CD14-positive monocyte (primary cell): ENCODE data around the gene GPRIN1. TPM values are rescaled to one million over a fixed set of nuclear protein-coding genes. Genes with fewer than 3 reads are reported as not detected.

Experiments
- DNase-seq, 3 donors: peaks; one replicate each; pipeline ENCODE4 v3.0.0-alpha.2; 2011 to 2022
- H2AFZ ChIP-seq: 2 replicates; pipeline ENCODE4 v1.6.0; 2012; ENCODE audit warnings: mild to moderate bottlenecking, low read depth, low read length, inconsistent platforms; ENCODE audit not compliant: insufficient read depth, poor library complexity, severe bottlenecking
- H3K27ac ChIP-seq, 2 donors: 1 replicate in 1 of 2; 2 replicates in 1 of 2; pipeline ENCODE4 v1.5.1; 2012 to 2013; ENCODE audit warnings: low read length in 2 of 2, control low read depth in 1 of 2, inconsistent platforms in 1 of 2, low read depth in 1 of 2, mild to moderate bottlenecking in 1 of 2
- H3K27me3 ChIP-seq, 2 donors: one replicate each; pipeline versions ENCODE4 v1.6.0 to v1.6.1; 2011 to 2013; ENCODE audit warnings: low read length in 2 of 2; ENCODE audit not compliant: control insufficient read depth in 2 of 2, insufficient read depth in 2 of 2
- H3K36me3 ChIP-seq, 2 donors: replicated peaks in 1 of 2; 1 replicate in 1 of 2; 2 replicates in 1 of 2; pipeline versions ENCODE4 v1.5.1 to v1.6.1; 2012 to 2013; ENCODE audit warnings: low read length in 2 of 2, control low read depth in 1 of 2, inconsistent platforms in 1 of 2, mild to moderate bottlenecking in 1 of 2; ENCODE audit not compliant: insufficient read depth in 2 of 2, control insufficient read depth in 1 of 2
- H3K4me1 ChIP-seq, 2 donors: 1 replicate in 1 of 2; 2 replicates in 1 of 2; pipeline versions ENCODE4 v1.5.1 to v1.6.1; 2012 to 2013; ENCODE audit warnings: low read length in 2 of 2, control low read depth in 1 of 2, inconsistent platforms in 1 of 2, mild to moderate bottlenecking in 1 of 2, moderate library complexity in 1 of 2; ENCODE audit not compliant: insufficient read depth in 2 of 2, control insufficient read depth in 1 of 2
- H3K4me2 ChIP-seq: replicated peaks from 2 replicates; pipeline ENCODE3; 2012; ENCODE audit warnings: low read length, moderate library complexity, mild to moderate bottlenecking; ENCODE audit not compliant: poor library complexity, severe bottlenecking; ENCODE audit errors: extremely low read depth
- H3K4me3 ChIP-seq, 3 experiments: fragments of 200-600 bp in 1 of 3; sonication (generic) in 1 of 3; replicated peaks in 1 of 3; 1 replicate in 2 of 3; 2 replicates in 1 of 3; pipeline ENCODE4 v1.5.1; 2011 to 2013; ENCODE audit warnings: low read length in 3 of 3, mild to moderate bottlenecking in 3 of 3, control low read depth in 2 of 3, low read depth in 2 of 3, inconsistent platforms in 1 of 3, moderate library complexity in 1 of 3
- H3K79me2 ChIP-seq: 2 replicates; pipeline ENCODE4 v1.6.0; 2012; ENCODE audit warnings: mild to moderate bottlenecking, control low read depth, inconsistent platforms, low read length, moderate library complexity; ENCODE audit not compliant: insufficient read depth
- H3K9ac ChIP-seq: 2 replicates; pipeline ENCODE4 v1.6.0; 2017; ENCODE audit warnings: low read length, mild to moderate bottlenecking; ENCODE audit not compliant: insufficient read depth, poor library complexity, severe bottlenecking
- H3K9me3 ChIP-seq, 2 donors: replicated peaks in 1 of 2; 1 replicate in 1 of 2; 2 replicates in 1 of 2; pipeline versions ENCODE4 v1.5.1 to v1.6.1; 2012 to 2013; ENCODE audit warnings: low read length in 2 of 2, control low read depth in 1 of 2; ENCODE audit not compliant: control insufficient read depth in 1 of 2, insufficient read depth in 1 of 2
- H4K20me1 ChIP-seq: 2 replicates; pipeline ENCODE4 v1.6.0; 2012; ENCODE audit warnings: mild to moderate bottlenecking, low read length, control low read depth, moderate library complexity; ENCODE audit not compliant: insufficient read depth
- H3K27ac Mint-ChIP-seq, 7 donors: one replicate each; pipeline ENCODE4 v1.8.0; 2020; ENCODE audit warnings: mild to moderate bottlenecking in 7 of 7, mixed read lengths in 7 of 7, moderate library complexity in 6 of 7, inconsistent platforms in 2 of 7
- H3K27me3 Mint-ChIP-seq, 3 donors: one replicate each; pipeline ENCODE4 v1.8.0; 2021 to 2022; ENCODE audit warnings: low read depth in 3 of 3, mild to moderate bottlenecking in 3 of 3, mixed read lengths in 3 of 3, moderate library complexity in 3 of 3, inconsistent platforms in 1 of 3
- H3K36me3 Mint-ChIP-seq, 2 donors: one replicate each; pipeline ENCODE4 v1.8.0; 2020; ENCODE audit warnings: mixed read lengths in 2 of 2, inconsistent platforms in 1 of 2, mild to moderate bottlenecking in 1 of 2
- H3K4me1 Mint-ChIP-seq: one replicate; pipeline ENCODE4 v1.8.0; 2020; ENCODE audit warnings: mild to moderate bottlenecking, mixed read lengths
- H3K4me3 Mint-ChIP-seq, 2 donors: one replicate each; pipeline ENCODE4 v1.8.0; 2020; ENCODE audit warnings: mild to moderate bottlenecking in 2 of 2, mixed read lengths in 2 of 2, moderate library complexity in 1 of 2
- H3K9me3 Mint-ChIP-seq, 7 donors: one replicate each; pipeline ENCODE4 v1.8.0; 2020 to 2022; ENCODE audit warnings: mixed read lengths in 7 of 7, mild to moderate bottlenecking in 6 of 7, moderate library complexity in 6 of 7, inconsistent platforms in 2 of 7
- WGBS: methylation state at CpG from one replicate; pipeline ENCODE4 v1.1.5; 2013; ENCODE audit warnings: missing lambda C conversion rate; ENCODE audit not compliant: insufficient coverage; 5-methylcytosine and 5-hydroxymethylcytosine counted together
- intact Hi-C, 2 donors: fragments of 100-400 bp; cut with micrococcal nuclease; formaldehyde crosslinking; loops; one replicate each; pipeline versions ENCODE4 v1.15.0 to v1.15.1; 2023
- polyA plus RNA-seq, 3 donors: library from polyadenylated mRNA; depleted of rRNA in 1 of 3; unstranded in 2 of 3; stranded (reverse) in 1 of 3; fragments of 300-500 nt in 2 of 3; fragments of >200 nt in 1 of 3; fragmentation: Illumina TruSeq in 2 of 3; gene quantifications; 1 replicate in 2 of 3; 2 replicates in 1 of 3; pipeline ENCODE4 v1.2.3, GENCODE V29; 2012 to 2021
- TF ChIP-seq, protein P1 (sequence below): fragments of 200-600 bp; IDR thresholded peaks from one replicate; pipeline ENCODE4 v1.8.0; 2022; ENCODE audit warnings: antibody characterized with exemption, mild to moderate bottlenecking

GPRIN1 gene
- polyA plus RNA-seq, 3 donors, result 0.05 to 0.30 (median 0.13) TPM

DNA sequence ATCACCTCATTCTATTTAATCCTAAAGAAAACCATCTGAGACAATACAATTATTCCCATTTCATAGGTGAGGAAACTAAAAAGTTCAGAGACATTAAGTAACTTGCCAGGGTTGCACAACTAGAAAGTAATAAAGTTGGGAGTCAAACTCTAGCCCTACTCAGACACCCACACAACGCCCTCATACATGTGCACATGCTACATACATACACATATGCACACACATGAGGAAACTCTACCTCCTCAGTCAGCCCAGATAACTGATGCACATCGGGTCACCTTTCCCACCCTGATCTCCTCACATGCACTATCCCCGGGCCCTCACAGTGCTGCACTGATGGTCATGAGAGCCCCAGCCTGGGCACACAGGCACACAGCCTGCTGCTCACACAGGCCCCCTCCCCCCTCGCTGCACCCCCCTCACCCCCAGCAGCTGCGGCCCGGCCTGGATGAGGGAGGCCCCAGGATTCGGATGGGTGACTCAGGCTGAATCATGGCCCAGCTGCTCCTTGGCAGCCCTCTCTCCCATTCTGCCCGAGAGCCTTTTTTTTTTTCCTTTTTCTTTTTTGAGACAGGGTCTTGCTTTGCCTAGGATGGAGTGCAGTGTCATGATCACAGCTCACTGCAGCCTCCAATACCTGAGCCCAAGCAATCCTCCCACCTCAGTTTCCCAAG, 5.0 kb upstream of the GPRIN1 start:
- peaks cover 12 to 18% of the 10 kb centered on the region in 2 donors for H3K9me3 ChIP-seq
- TF ChIP-seq, protein P1, sequence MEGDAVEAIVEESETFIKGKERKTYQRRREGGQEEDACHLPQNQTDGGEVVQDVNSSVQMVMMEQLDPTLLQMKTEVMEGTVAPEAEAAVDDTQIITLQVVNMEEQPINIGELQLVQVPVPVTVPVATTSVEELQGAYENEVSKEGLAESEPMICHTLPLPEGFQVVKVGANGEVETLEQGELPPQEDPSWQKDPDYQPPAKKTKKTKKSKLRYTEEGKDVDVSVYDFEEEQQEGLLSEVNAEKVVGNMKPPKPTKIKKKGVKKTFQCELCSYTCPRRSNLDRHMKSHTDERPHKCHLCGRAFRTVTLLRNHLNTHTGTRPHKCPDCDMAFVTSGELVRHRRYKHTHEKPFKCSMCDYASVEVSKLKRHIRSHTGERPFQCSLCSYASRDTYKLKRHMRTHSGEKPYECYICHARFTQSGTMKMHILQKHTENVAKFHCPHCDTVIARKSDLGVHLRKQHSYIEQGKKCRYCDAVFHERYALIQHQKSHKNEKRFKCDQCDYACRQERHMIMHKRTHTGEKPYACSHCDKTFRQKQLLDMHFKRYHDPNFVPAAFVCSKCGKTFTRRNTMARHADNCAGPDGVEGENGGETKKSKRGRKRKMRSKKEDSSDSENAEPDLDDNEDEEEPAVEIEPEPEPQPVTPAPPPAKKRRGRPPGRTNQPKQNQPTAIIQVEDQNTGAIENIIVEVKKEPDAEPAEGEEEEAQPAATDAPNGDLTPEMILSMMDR, result no peak
- WGBS, result 89% methylated on average over 3 of the region's 8 CpGs

DNA sequence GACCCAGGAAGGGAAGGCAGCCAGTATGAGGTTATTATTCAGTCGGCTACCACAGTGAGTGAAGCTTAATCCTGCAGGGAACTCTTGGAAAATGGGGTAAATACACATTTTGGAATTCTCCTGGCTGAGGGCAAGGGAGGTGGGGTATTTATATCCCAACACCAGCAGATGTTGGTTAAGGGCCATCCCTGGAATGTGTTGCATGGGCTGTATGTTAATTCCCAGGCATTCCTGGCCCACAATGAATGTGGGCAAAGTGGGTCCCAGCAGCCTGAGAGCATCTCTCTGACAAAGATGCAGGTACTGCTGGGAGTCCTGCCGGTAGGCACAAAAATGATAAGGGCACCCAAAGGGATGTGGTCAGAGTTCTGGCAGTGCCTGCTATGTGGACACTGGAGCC, 2.9 kb upstream of the GPRIN1 start:
- H3K9me3 ChIP-seq, result no peaks in the 10 kb centered on the region
- H3K27me3 ChIP-seq, result peaks cover 17 to 46% of the 10 kb centered on the region in 2 donors
- Mint-ChIP-seq H3K9me3 (peaks cover 0 to 13% (median 6%) of the 10 kb centered on the region in 7 donors), H3K4me1 (peaks cover 10% of the 10 kb centered on the region), H3K36me3 (peaks cover 3 to 7% of the 10 kb centered on the region in 2 donors), H3K27me3 (peaks cover 46 to 74% (median 52%) of the 10 kb centered on the region in 3 donors), H3K4me3 (no peak overlapping the region), H3K27ac (no peak overlapping the region)
- H3K27ac ChIP-seq, result no peak overlapping the region
- H3K9ac ChIP-seq, result no peak overlapping the region
- intact Hi-C loops, result no loop called here
- no peaks in the 10 kb centered on the region for H3K79me2 ChIP-seq
- no peak overlapping the region for H3K4me2 ChIP-seq
- no peak for DNase-seq
- no peak overlapping the region for H2AFZ ChIP-seq
- H3K36me3 ChIP-seq, result no peaks in the 10 kb centered on the region
- peaks cover 6% of the 10 kb centered on the region in 2 donors for H3K4me1 ChIP-seq
- no peaks in the 10 kb centered on the region for H4K20me1 ChIP-seq
- TF ChIP-seq, protein P1, result no peak
- no peak overlapping the region for H3K4me3 ChIP-seq
- 80% methylated on average over 1 of the region's 2 CpGs for WGBS

More for the DNA sequence above, 5.0 kb upstream of the GPRIN1 start:
- H3K4me1 ChIP-seq, result peaks cover 11 to 12% of the 10 kb centered on the region in 2 donors
- H3K79me2 ChIP-seq, result no peaks in the 10 kb centered on the region
- no peak overlapping the region for H3K27ac ChIP-seq
- Mint-ChIP-seq H3K36me3 (no peaks in the 10 kb centered on the region), H3K9me3 (peaks cover 0 to 22% (median 16%) of the 10 kb centered on the region in 7 donors), H3K4me3 (no peak overlapping the region), H3K4me1 (peaks cover 12% of the 10 kb centered on the region), H3K27ac (no peak overlapping the region), H3K27me3 (peaks cover 51 to 79% (median 58%) of the 10 kb centered on the region in 3 donors)
- H3K36me3 ChIP-seq, result no peaks in the 10 kb centered on the region
- H2AFZ ChIP-seq, result no peak overlapping the region
- no peak for DNase-seq
- no peak overlapping the region for H3K9ac ChIP-seq
- H3K27me3 ChIP-seq, result peaks cover 18 to 50% of the 10 kb centered on the region in 2 donors
- no peak overlapping the region for H3K4me2 ChIP-seq
- H4K20me1 ChIP-seq, result no peaks in the 10 kb centered on the region
- no peak overlapping the region for H3K4me3 ChIP-seq
- intact Hi-C loops, result no loop called here
